IMR-90 (cell line): ENCODE data around the gene APOL3. TPM values are rescaled to one million over a fixed set of nuclear protein-coding genes. Genes with fewer than 3 reads are reported as not detected.

Experiments
- ATAC-seq: fragments of 200-7000 bp; cut with Tn5 transposase; 2 replicates; pipeline ENCODE4 v1.9.1; 2020; ENCODE audit warnings: low read depth, mild to moderate bottlenecking, moderate library complexity
- BruUV-seq: library from RNA; stranded (reverse); fragments of 400-500 nt; replicated peaks from 2 replicates; lab custom pipeline; 2021; lab: Mats Ljungman, UMichigan
- CTCF ChIA-PET: fragments of 300-600 bp; formaldehyde crosslinking; extraction: SDS; loops from one replicate; lab custom pipeline; 2021; ENCODE audit warnings: antibody characterized with exemption; lab: Yijun Ruan, JAX
- POLR2A ChIA-PET: fragments of 300-600 bp; sonication (Branson Sonifier 250); formaldehyde crosslinking; loops from one replicate; lab custom pipeline; 2022; ENCODE audit warnings: antibody characterized with exemption; ENCODE audit not compliant: unreplicated experiment; lab: Charles Lee
- DNase-seq: peaks from one replicate; pipeline ENCODE4 v3.0.0; 2013
- H2AFZ ChIP-seq: replicated peaks from 2 replicates; pipeline ENCODE3; 2013; ENCODE audit warnings: low read length, mild to moderate bottlenecking; ENCODE audit not compliant: poor library complexity
- H2AK5ac ChIP-seq: 2 replicates; pipeline ENCODE4 v1.6.1; 2013; ENCODE audit warnings: low read depth, low read length, inconsistent platforms
- H2AK9ac ChIP-seq: replicated peaks from 2 replicates; pipeline ENCODE3; 2013; ENCODE audit warnings: mild to moderate bottlenecking, low read depth, low read length, moderate library complexity; ENCODE audit not compliant: poor library complexity
- H2BK120ac ChIP-seq: 2 replicates; pipeline ENCODE4 v1.6.1; 2013; ENCODE audit warnings: low read depth, low read length, inconsistent platforms
- H2BK15ac ChIP-seq: 3 replicates; pipeline ENCODE4 v1.6.1; 2013; ENCODE audit warnings: low read depth, low read length, inconsistent platforms
- H2BK20ac ChIP-seq: 2 replicates; pipeline ENCODE4 v1.6.1; 2013; ENCODE audit warnings: low read depth, mild to moderate bottlenecking, inconsistent platforms, low read length, moderate library complexity
- H2BK5ac ChIP-seq: 2 replicates; pipeline ENCODE4 v1.6.1; 2013; ENCODE audit warnings: mild to moderate bottlenecking, low read depth, low read length, inconsistent platforms; ENCODE audit not compliant: poor library complexity, severe bottlenecking
- H3K14ac ChIP-seq: replicated peaks from 2 replicates; pipeline ENCODE4 v1.6.1; 2013; ENCODE audit warnings: low read depth, low read length, inconsistent platforms
- H3K18ac ChIP-seq: 2 replicates; pipeline ENCODE4 v1.6.1; 2013; ENCODE audit warnings: low read depth, low read length, control low read depth
- H3K23ac ChIP-seq: 2 replicates; pipeline ENCODE4 v1.6.1; 2013; ENCODE audit warnings: low read depth, low read length, inconsistent platforms
- H3K27ac ChIP-seq: 2 replicates; pipeline ENCODE4 v1.5.1; 2013; ENCODE audit warnings: mild to moderate bottlenecking, control low read depth, low read length; ENCODE audit not compliant: insufficient read depth
- H3K27me3 ChIP-seq: 2 replicates; pipeline ENCODE4 v1.6.1; 2013; ENCODE audit warnings: low read length; ENCODE audit not compliant: control insufficient read depth, insufficient read depth
- H3K36me3 ChIP-seq: 2 replicates; pipeline ENCODE4 v1.6.1; 2013; ENCODE audit warnings: low read length, mixed read lengths; ENCODE audit not compliant: control insufficient read depth, insufficient read depth
- H3K4ac ChIP-seq: 2 replicates; pipeline ENCODE4 v1.6.1; 2013; ENCODE audit warnings: low read depth, low read length, inconsistent platforms
- H3K4me1 ChIP-seq: 2 replicates; pipeline ENCODE4 v1.6.1; 2013; ENCODE audit warnings: low read length, mixed read lengths; ENCODE audit not compliant: control insufficient read depth, insufficient read depth
- H3K4me2 ChIP-seq: 2 replicates; pipeline ENCODE4 v1.6.1; 2013; ENCODE audit warnings: low read depth, mild to moderate bottlenecking, control low read depth, low read length, moderate library complexity
- H3K4me3 ChIP-seq: 2 replicates; pipeline ENCODE4 v1.5.1; 2013; ENCODE audit warnings: low read depth, mild to moderate bottlenecking, control low read depth, low read length, moderate library complexity; ENCODE audit not compliant: insufficient read depth
- H3K56ac ChIP-seq: 2 replicates; pipeline ENCODE4 v1.6.1; 2013; ENCODE audit warnings: low read length, inconsistent platforms; ENCODE audit not compliant: insufficient read depth; ENCODE audit errors: extremely low read depth
- H3K79me1 ChIP-seq, 2 experiments: 2 replicates each; pipeline ENCODE4 v1.6.1; 2013; ENCODE audit warnings: low read length in 2 of 2, inconsistent platforms in 1 of 2, low read depth in 1 of 2
- H3K9ac ChIP-seq: 2 replicates; pipeline ENCODE4 v1.6.1; 2013; ENCODE audit warnings: low read depth, low read length, control low read depth
- H3K9me1 ChIP-seq: 2 replicates; pipeline ENCODE4 v1.6.1; 2013; ENCODE audit warnings: low read length, inconsistent platforms; ENCODE audit not compliant: insufficient read depth
- H3K9me3 ChIP-seq: 2 replicates; pipeline ENCODE4 v1.6.1; 2013; ENCODE audit warnings: low read length; ENCODE audit not compliant: control insufficient read depth, insufficient read depth
- H4K20me1 ChIP-seq: 2 replicates; pipeline ENCODE4 v1.6.1; 2013; ENCODE audit warnings: low read length, inconsistent platforms; ENCODE audit not compliant: insufficient read depth
- H4K5ac ChIP-seq: 2 replicates; pipeline ENCODE4 v1.6.1; 2013; ENCODE audit warnings: mild to moderate bottlenecking, low read depth, low read length, control low read depth
- H4K8ac ChIP-seq, 2 experiments: 2 replicates each; pipeline ENCODE4 v1.6.1; 2013; ENCODE audit warnings: low read depth in 2 of 2, low read length in 2 of 2, control low read depth in 1 of 2, inconsistent platforms in 1 of 2
- H4K91ac ChIP-seq: 2 replicates; pipeline ENCODE4 v1.6.1; 2013; ENCODE audit warnings: low read depth, low read length, inconsistent platforms; ENCODE audit not compliant: insufficient read depth
- BHLHE40 ChIP-seq: fragments of 150-350 bp; IDR thresholded peaks from 2 replicates; pipeline ENCODE4 v1.6.1; 2016; ENCODE audit warnings: mild to moderate bottlenecking, low read depth, low read length
- CEBPB ChIP-seq: IDR thresholded peaks from 2 replicates; pipeline ENCODE4 v1.6.1; 2012; ENCODE audit warnings: low read depth, low read length, improper control_type of control experiment
- CHD1 ChIP-seq: IDR thresholded peaks from 2 replicates; pipeline ENCODE4 v1.6.1; 2012; ENCODE audit warnings: low read depth, low read length, improper control_type of control experiment
- ELK1 ChIP-seq: fragments of 150-350 bp; IDR thresholded peaks from 2 replicates; pipeline ENCODE4 v1.6.1; 2016; ENCODE audit warnings: low read depth, mild to moderate bottlenecking, low read length, moderate library complexity, borderline replicate concordance
- FOS ChIP-seq: fragments of 150-350 bp; IDR thresholded peaks from 2 replicates; pipeline ENCODE4 v1.6.1; 2016; ENCODE audit warnings: low read depth, low read length
- MAZ ChIP-seq: IDR thresholded peaks from 2 replicates; pipeline ENCODE4 v1.6.1; 2012; ENCODE audit warnings: low read depth, mild to moderate bottlenecking, low read length, improper control_type of control experiment, moderate library complexity, borderline replicate concordance
- MXI1 ChIP-seq: IDR thresholded peaks from 2 replicates; pipeline ENCODE4 v1.6.1; 2012; ENCODE audit warnings: low read depth, mild to moderate bottlenecking, low read length, moderate library complexity, borderline replicate concordance
- NFE2L2 ChIP-seq: fragments of 150-350 bp; IDR thresholded peaks from 2 replicates; pipeline ENCODE4 v1.6.1; 2016; ENCODE audit warnings: low read depth, mild to moderate bottlenecking, low read length
- POLR2A ChIP-seq: IDR thresholded peaks from 2 replicates; pipeline ENCODE4 v1.6.1; 2012; ENCODE audit warnings: mild to moderate bottlenecking, low read depth, low read length
- RAD21 ChIP-seq: IDR thresholded peaks from 2 replicates; pipeline ENCODE4 v1.6.1; 2012; ENCODE audit warnings: low read length, improper control_type of control experiment
- RFX5 ChIP-seq: IDR thresholded peaks from 2 replicates; pipeline ENCODE4 v1.8.0; 2012; ENCODE audit warnings: low read depth, mild to moderate bottlenecking, low read length, moderate library complexity
- USF2 ChIP-seq: fragments of 150-350 bp; IDR thresholded peaks from 2 replicates; pipeline ENCODE4 v1.6.1; 2017; ENCODE audit warnings: mild to moderate bottlenecking, antibody characterized with exemption, low read length, low read depth
- WGBS, 2 experiments: methylation state at CpG; one replicate each; pipeline versions ENCODE4 v1.1.5 to v1.1.7; 2013; ENCODE audit warnings: missing lambda C conversion rate in 2 of 2; ENCODE audit not compliant: insufficient read length in 1 of 2; ENCODE audit errors: extremely low coverage in 2 of 2; 5-methylcytosine and 5-hydroxymethylcytosine counted together
- dilution Hi-C: fragments of 300-500 bp; cut with HindIII; formaldehyde crosslinking; loops from one replicate; pipeline ENCODE4 v1.14.3; 2018; ENCODE audit warnings: low sequenced_read_pairs; ENCODE audit not compliant: unreplicated experiment
- in situ Hi-C: fragments of 300-500 bp; cut with MboI; formaldehyde crosslinking; loops from 3 replicates; pipeline ENCODE4 v1.14.3; 2019; ENCODE audit warnings: low sequenced_read_pairs, inconsistent platforms, mixed read lengths
- intact Hi-C: fragments of 100-400 bp; cut with micrococcal nuclease; formaldehyde crosslinking; loops from 2 replicates; pipeline ENCODE4 v1.10.0; 2022
- polyA plus RNA-seq, 3 experiments: library from polyadenylated mRNA; depleted of rRNA; stranded (reverse); fragments of >200 nt; gene quantifications; 2 replicates each; pipeline ENCODE4 v1.2.3, GENCODE V29; 2012; ENCODE audit warnings: low replicate concordance in 1 of 3
- total RNA-seq: library from RNA; depleted of rRNA; stranded (reverse); fragments of >200 nt; gene quantifications from 2 replicates; pipeline ENCODE4 v1.2.3, GENCODE V29; 2012
- TF ChIP-seq, protein P1 (sequence below): conservative IDR thresholded peaks from 2 replicates; pipeline ENCODE4 v1.5.1; 2012; ENCODE audit warnings: mild to moderate bottlenecking, low read depth, low read length, improper control_type of control experiment

The APOL3 gene
- total and polyA plus RNA-seq, 2 of the 4 experiments (the other 2 are of a cell fraction), result 1.4 to 2.3 TPM

DNA sequence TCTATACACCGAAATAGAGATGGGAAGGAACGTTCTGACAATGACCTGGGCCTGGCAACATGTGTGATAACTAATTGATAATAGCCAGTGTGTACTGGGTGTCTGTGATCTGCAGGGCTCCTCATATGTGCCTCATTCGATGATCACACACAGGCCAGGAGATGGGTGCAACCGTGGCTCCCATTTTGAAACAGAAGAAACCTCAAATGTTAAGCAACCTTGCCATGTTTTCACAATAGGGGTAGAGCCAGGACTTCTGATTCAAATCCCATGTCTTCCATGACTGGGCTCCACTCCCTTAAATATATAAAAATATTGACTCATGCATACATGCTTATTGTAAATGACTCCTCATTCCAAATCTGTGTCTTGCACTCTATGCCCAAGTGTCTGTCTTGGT lies 11.1 kb downstream of the APOL3 start:
- H2BK15ac ChIP-seq, result no peak overlapping the region
- no peak overlapping the region for H4K5ac ChIP-seq
- intact Hi-C loops (loop anchor here (5.0 kb wide), 1 partner anchor 128 kb away; no protein-coding TSS in a partner anchor), dilution Hi-C loops (no loop called here), in situ Hi-C loops (no loop called here)
- no CpG with 5 or more reads among the region's 4 CpGs for WGBS, 2 experiments
- no peak overlapping the region for H3K23ac ChIP-seq
- H3K4ac ChIP-seq, result no peak overlapping the region
- no peak overlapping the region for H2BK20ac ChIP-seq
- no peak overlapping the region for H3K14ac ChIP-seq
- ATAC-seq (no peak), DNase-seq (no peak)
- no peak overlapping the region for H4K8ac ChIP-seq
- BruUV-seq, result no TSS peak
- ChIA-PET CTCF (no interaction called here), POLR2A (no interaction called here)
- no peaks in the 10 kb centered on the region for H3K9me1 ChIP-seq
- no peak overlapping the region for H3K27ac ChIP-seq
- no peaks in the 10 kb centered on the region for H4K20me1 ChIP-seq
- H3K79me1 ChIP-seq, result no peaks in the 10 kb centered on the region
- no peak overlapping the region for H4K91ac ChIP-seq
- no peak overlapping the region for H3K56ac ChIP-seq
- no peak overlapping the region for H2AK9ac ChIP-seq
- no peak overlapping the region for H2AK5ac ChIP-seq
- no peak overlapping the region for H3K18ac ChIP-seq
- H3K9me3 ChIP-seq, result peaks cover 2% of the 10 kb centered on the region; the same call in 1 of the 2 replicates
- H3K27me3 ChIP-seq, result peaks cover 2% of the 10 kb centered on the region; the same call in 1 of the 2 replicates
- no peak overlapping the region for H3K9ac ChIP-seq
- no peak overlapping the region for H3K4me2 ChIP-seq
- no peak overlapping the region for H2AFZ ChIP-seq
- no peak for TF ChIP-seq CHD1
- TF ChIP-seq RAD21, result no peak
- TF ChIP-seq NFE2L2, result no peak
- no peak for TF ChIP-seq MXI1
- no peak for TF ChIP-seq MAZ
- no peak for TF ChIP-seq FOS
- TF ChIP-seq RFX5, result no peak
- TF ChIP-seq ELK1, result no peak
- TF ChIP-seq, protein P1, sequence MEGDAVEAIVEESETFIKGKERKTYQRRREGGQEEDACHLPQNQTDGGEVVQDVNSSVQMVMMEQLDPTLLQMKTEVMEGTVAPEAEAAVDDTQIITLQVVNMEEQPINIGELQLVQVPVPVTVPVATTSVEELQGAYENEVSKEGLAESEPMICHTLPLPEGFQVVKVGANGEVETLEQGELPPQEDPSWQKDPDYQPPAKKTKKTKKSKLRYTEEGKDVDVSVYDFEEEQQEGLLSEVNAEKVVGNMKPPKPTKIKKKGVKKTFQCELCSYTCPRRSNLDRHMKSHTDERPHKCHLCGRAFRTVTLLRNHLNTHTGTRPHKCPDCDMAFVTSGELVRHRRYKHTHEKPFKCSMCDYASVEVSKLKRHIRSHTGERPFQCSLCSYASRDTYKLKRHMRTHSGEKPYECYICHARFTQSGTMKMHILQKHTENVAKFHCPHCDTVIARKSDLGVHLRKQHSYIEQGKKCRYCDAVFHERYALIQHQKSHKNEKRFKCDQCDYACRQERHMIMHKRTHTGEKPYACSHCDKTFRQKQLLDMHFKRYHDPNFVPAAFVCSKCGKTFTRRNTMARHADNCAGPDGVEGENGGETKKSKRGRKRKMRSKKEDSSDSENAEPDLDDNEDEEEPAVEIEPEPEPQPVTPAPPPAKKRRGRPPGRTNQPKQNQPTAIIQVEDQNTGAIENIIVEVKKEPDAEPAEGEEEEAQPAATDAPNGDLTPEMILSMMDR, result no peak
- no peak for TF ChIP-seq CEBPB
- no peak for TF ChIP-seq BHLHE40
- no peak for TF ChIP-seq POLR2A
- TF ChIP-seq USF2, result no peak
- H3K4me3 ChIP-seq, result no peak overlapping the region
- H3K36me3 ChIP-seq, result no peaks in the 10 kb centered on the region
- H2BK120ac ChIP-seq, result no peak overlapping the region
- no peaks in the 10 kb centered on the region for H3K4me1 ChIP-seq
- no peak overlapping the region for H2BK5ac ChIP-seq
